IMR-90 (cell line): ENCODE measurements around the gene CPAMD8. TPM values are rescaled to one million over a fixed set of nuclear protein-coding genes. Genes with fewer than 3 reads are reported as not detected.

Source experiments
- ATAC-seq: fragments of 200-7000 bp; cut with Tn5 transposase; 2 replicates; pipeline ENCODE4 v1.9.1; 2020; ENCODE audit warnings: low read depth, mild to moderate bottlenecking, moderate library complexity
- BruUV-seq: library from RNA; stranded (reverse); fragments of 400-500 nt; replicated peaks from 2 replicates; lab custom pipeline; 2021; lab: Mats Ljungman, UMichigan
- CTCF ChIA-PET: fragments of 300-600 bp; formaldehyde crosslinking; extraction: SDS; loops from one replicate; lab custom pipeline; 2021; ENCODE audit warnings: antibody characterized with exemption; lab: Yijun Ruan, JAX
- POLR2A ChIA-PET: fragments of 300-600 bp; sonication (Branson Sonifier 250); formaldehyde crosslinking; loops from one replicate; lab custom pipeline; 2022; ENCODE audit warnings: antibody characterized with exemption; ENCODE audit not compliant: unreplicated experiment; lab: Charles Lee
- DNase-seq: peaks from one replicate; pipeline ENCODE4 v3.0.0; 2013
- H2AFZ ChIP-seq: replicated peaks from 2 replicates; pipeline ENCODE3; 2013; ENCODE audit warnings: low read length, mild to moderate bottlenecking; ENCODE audit not compliant: poor library complexity
- H2AK5ac ChIP-seq: 2 replicates; pipeline ENCODE4 v1.6.1; 2013; ENCODE audit warnings: low read depth, low read length, inconsistent platforms
- H2AK9ac ChIP-seq: replicated peaks from 2 replicates; pipeline ENCODE3; 2013; ENCODE audit warnings: mild to moderate bottlenecking, low read depth, low read length, moderate library complexity; ENCODE audit not compliant: poor library complexity
- H2BK120ac ChIP-seq: 2 replicates; pipeline ENCODE4 v1.6.1; 2013; ENCODE audit warnings: low read depth, low read length, inconsistent platforms
- H2BK15ac ChIP-seq: 3 replicates; pipeline ENCODE4 v1.6.1; 2013; ENCODE audit warnings: low read depth, low read length, inconsistent platforms
- H2BK20ac ChIP-seq: 2 replicates; pipeline ENCODE4 v1.6.1; 2013; ENCODE audit warnings: low read depth, mild to moderate bottlenecking, inconsistent platforms, low read length, moderate library complexity
- H2BK5ac ChIP-seq: 2 replicates; pipeline ENCODE4 v1.6.1; 2013; ENCODE audit warnings: mild to moderate bottlenecking, low read depth, low read length, inconsistent platforms; ENCODE audit not compliant: poor library complexity, severe bottlenecking
- H3K14ac ChIP-seq: replicated peaks from 2 replicates; pipeline ENCODE4 v1.6.1; 2013; ENCODE audit warnings: low read depth, low read length, inconsistent platforms
- H3K18ac ChIP-seq: 2 replicates; pipeline ENCODE4 v1.6.1; 2013; ENCODE audit warnings: low read depth, low read length, control low read depth
- H3K23ac ChIP-seq: 2 replicates; pipeline ENCODE4 v1.6.1; 2013; ENCODE audit warnings: low read depth, low read length, inconsistent platforms
- H3K27ac ChIP-seq: 2 replicates; pipeline ENCODE4 v1.5.1; 2013; ENCODE audit warnings: mild to moderate bottlenecking, control low read depth, low read length; ENCODE audit not compliant: insufficient read depth
- H3K27me3 ChIP-seq: 2 replicates; pipeline ENCODE4 v1.6.1; 2013; ENCODE audit warnings: low read length; ENCODE audit not compliant: control insufficient read depth, insufficient read depth
- H3K36me3 ChIP-seq: 2 replicates; pipeline ENCODE4 v1.6.1; 2013; ENCODE audit warnings: low read length, mixed read lengths; ENCODE audit not compliant: control insufficient read depth, insufficient read depth
- H3K4ac ChIP-seq: 2 replicates; pipeline ENCODE4 v1.6.1; 2013; ENCODE audit warnings: low read depth, low read length, inconsistent platforms
- H3K4me1 ChIP-seq: 2 replicates; pipeline ENCODE4 v1.6.1; 2013; ENCODE audit warnings: low read length, mixed read lengths; ENCODE audit not compliant: control insufficient read depth, insufficient read depth
- H3K4me2 ChIP-seq: 2 replicates; pipeline ENCODE4 v1.6.1; 2013; ENCODE audit warnings: low read depth, mild to moderate bottlenecking, control low read depth, low read length, moderate library complexity
- H3K4me3 ChIP-seq: 2 replicates; pipeline ENCODE4 v1.5.1; 2013; ENCODE audit warnings: low read depth, mild to moderate bottlenecking, control low read depth, low read length, moderate library complexity; ENCODE audit not compliant: insufficient read depth
- H3K56ac ChIP-seq: 2 replicates; pipeline ENCODE4 v1.6.1; 2013; ENCODE audit warnings: low read length, inconsistent platforms; ENCODE audit not compliant: insufficient read depth; ENCODE audit errors: extremely low read depth
- H3K79me1 ChIP-seq, 2 experiments: 2 replicates each; pipeline ENCODE4 v1.6.1; 2013; ENCODE audit warnings: low read length in 2 of 2, inconsistent platforms in 1 of 2, low read depth in 1 of 2
- H3K9ac ChIP-seq: 2 replicates; pipeline ENCODE4 v1.6.1; 2013; ENCODE audit warnings: low read depth, low read length, control low read depth
- H3K9me1 ChIP-seq: 2 replicates; pipeline ENCODE4 v1.6.1; 2013; ENCODE audit warnings: low read length, inconsistent platforms; ENCODE audit not compliant: insufficient read depth
- H3K9me3 ChIP-seq: 2 replicates; pipeline ENCODE4 v1.6.1; 2013; ENCODE audit warnings: low read length; ENCODE audit not compliant: control insufficient read depth, insufficient read depth
- H4K20me1 ChIP-seq: 2 replicates; pipeline ENCODE4 v1.6.1; 2013; ENCODE audit warnings: low read length, inconsistent platforms; ENCODE audit not compliant: insufficient read depth
- H4K5ac ChIP-seq: 2 replicates; pipeline ENCODE4 v1.6.1; 2013; ENCODE audit warnings: mild to moderate bottlenecking, low read depth, low read length, control low read depth
- H4K8ac ChIP-seq, 2 experiments: 2 replicates each; pipeline ENCODE4 v1.6.1; 2013; ENCODE audit warnings: low read depth in 2 of 2, low read length in 2 of 2, control low read depth in 1 of 2, inconsistent platforms in 1 of 2
- H4K91ac ChIP-seq: 2 replicates; pipeline ENCODE4 v1.6.1; 2013; ENCODE audit warnings: low read depth, low read length, inconsistent platforms; ENCODE audit not compliant: insufficient read depth
- CTCF ChIP-seq: conservative IDR thresholded peaks from 2 replicates; pipeline ENCODE4 v1.5.1; 2012; ENCODE audit warnings: mild to moderate bottlenecking, low read depth, low read length, improper control_type of control experiment
- MXI1 ChIP-seq: IDR thresholded peaks from 2 replicates; pipeline ENCODE4 v1.6.1; 2012; ENCODE audit warnings: low read depth, mild to moderate bottlenecking, low read length, moderate library complexity, borderline replicate concordance
- NFE2L2 ChIP-seq: fragments of 150-350 bp; IDR thresholded peaks from 2 replicates; pipeline ENCODE4 v1.6.1; 2016; ENCODE audit warnings: low read depth, mild to moderate bottlenecking, low read length
- RAD21 ChIP-seq: IDR thresholded peaks from 2 replicates; pipeline ENCODE4 v1.6.1; 2012; ENCODE audit warnings: low read length, improper control_type of control experiment
- RCOR1 ChIP-seq: IDR thresholded peaks from 2 replicates; pipeline ENCODE4 v1.6.1; 2012; ENCODE audit warnings: mild to moderate bottlenecking, low read length, improper control_type of control experiment; ENCODE audit not compliant: insufficient replicate concordance
- SMC3 ChIP-seq: fragments of 150-350 bp; IDR thresholded peaks from 2 replicates; pipeline ENCODE4 v1.6.1; 2016; ENCODE audit warnings: low read depth, mild to moderate bottlenecking, antibody characterized with exemption, low read length, moderate library complexity
- WGBS, 2 experiments: methylation state at CpG; one replicate each; pipeline versions ENCODE4 v1.1.5 to v1.1.7; 2013; ENCODE audit warnings: missing lambda C conversion rate in 2 of 2; ENCODE audit not compliant: insufficient read length in 1 of 2; ENCODE audit errors: extremely low coverage in 2 of 2; 5-methylcytosine and 5-hydroxymethylcytosine counted together
- dilution Hi-C: fragments of 300-500 bp; cut with HindIII; formaldehyde crosslinking; loops from one replicate; pipeline ENCODE4 v1.14.3; 2018; ENCODE audit warnings: low sequenced_read_pairs; ENCODE audit not compliant: unreplicated experiment
- in situ Hi-C: fragments of 300-500 bp; cut with MboI; formaldehyde crosslinking; loops from 3 replicates; pipeline ENCODE4 v1.14.3; 2019; ENCODE audit warnings: low sequenced_read_pairs, inconsistent platforms, mixed read lengths
- intact Hi-C: fragments of 100-400 bp; cut with micrococcal nuclease; formaldehyde crosslinking; loops from 2 replicates; pipeline ENCODE4 v1.10.0; 2022
- polyA plus RNA-seq, 3 experiments: library from polyadenylated mRNA; depleted of rRNA; stranded (reverse); fragments of >200 nt; gene quantifications; 2 replicates each; pipeline ENCODE4 v1.2.3, GENCODE V29; 2012; ENCODE audit warnings: low replicate concordance in 1 of 3
- total RNA-seq: library from RNA; depleted of rRNA; stranded (reverse); fragments of >200 nt; gene quantifications from 2 replicates; pipeline ENCODE4 v1.2.3, GENCODE V29; 2012

The CPAMD8 gene
- total and polyA plus RNA-seq, 2 of the 4 experiments (the other 2 are of a cell fraction): 0.36 to 0.79 TPM

DNA sequence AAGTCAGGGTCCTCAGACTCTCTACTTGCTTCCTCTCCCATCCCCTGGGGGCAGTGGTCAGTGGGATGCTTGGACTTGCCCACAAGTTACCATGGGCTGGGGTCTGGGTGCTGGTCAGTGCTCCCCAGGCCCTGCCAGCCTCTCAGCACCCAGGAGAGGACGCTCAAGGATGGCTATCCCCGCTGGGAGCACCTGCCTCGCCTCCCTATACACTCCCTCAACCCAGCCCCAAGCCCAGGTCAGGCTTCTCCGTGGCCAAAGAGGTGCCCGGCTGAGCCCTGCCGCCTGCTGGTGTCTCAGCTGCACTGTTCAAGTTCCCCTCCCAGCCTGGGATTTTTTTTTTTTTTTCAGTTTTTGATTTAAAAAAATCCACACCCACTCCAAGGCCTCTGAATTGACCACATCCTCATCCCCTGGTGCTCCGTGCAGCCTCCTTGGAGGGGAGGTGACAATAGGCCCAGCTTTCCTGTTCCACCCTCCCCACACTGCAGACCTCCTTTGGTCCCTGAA is 127.0 kb downstream of the CPAMD8 start:
- WGBS, 2 experiments: no CpG with 5 or more reads among the region's 7 CpGs
- DNase-seq (no peak), ATAC-seq (no peak)
- dilution Hi-C loops (no loop called here), in situ Hi-C loops (no loop called here), intact Hi-C loops (no loop called here)
- H3K36me3 ChIP-seq: no peaks in the 10 kb centered on the region
- CTCF ChIA-PET: no interaction called here
- no peak overlapping the region for H3K23ac ChIP-seq
- H4K91ac ChIP-seq: no peak overlapping the region
- H3K4me2 ChIP-seq: no peak overlapping the region
- POLR2A ChIA-PET: no interaction called here
- no peaks in the 10 kb centered on the region for H3K79me1 ChIP-seq
- H3K9ac ChIP-seq: no peak overlapping the region
- H3K18ac ChIP-seq: no peak overlapping the region
- peak overlapping the region; percentile 75 for H2AFZ ChIP-seq
- no peak overlapping the region for H4K8ac ChIP-seq
- no peak overlapping the region for H2AK9ac ChIP-seq
- H3K56ac ChIP-seq: no peak overlapping the region
- H3K4me3 ChIP-seq: no peak overlapping the region
- H3K4me1 ChIP-seq: no peaks in the 10 kb centered on the region
- H2AK5ac ChIP-seq: no peak overlapping the region
- peaks cover 7% of the 10 kb centered on the region; the same call in 1 of the 2 replicates for H3K27me3 ChIP-seq
- no peak overlapping the region for H2BK120ac ChIP-seq
- no peak overlapping the region for H4K5ac ChIP-seq
- H3K9me3 ChIP-seq: no peaks in the 10 kb centered on the region
- TF ChIP-seq CTCF (peak; percentile 50), SMC3 (peak; percentile 43; the same call in 1 of the 2 replicates), RCOR1 (no peak), MXI1 (no peak), NFE2L2 (no peak), RAD21 (peak; percentile 47)
- no TSS peak for BruUV-seq
- H3K9me1 ChIP-seq: no peaks in the 10 kb centered on the region
- no peak overlapping the region for H2BK15ac ChIP-seq
- no peak overlapping the region for H2BK5ac ChIP-seq
- no peaks in the 10 kb centered on the region for H4K20me1 ChIP-seq
- H3K4ac ChIP-seq: no peak overlapping the region
- H3K14ac ChIP-seq: no peak overlapping the region
- no peak overlapping the region for H3K27ac ChIP-seq
- no peak overlapping the region for H2BK20ac ChIP-seq
